22Rv1 (cell line): ENCODE data around the gene PXYLP1.

ENCODE experiments used
- ZFX ChIP-seq: fragments of 450-650 bp; IDR thresholded peaks from 2 replicates; pipeline ENCODE4 v1.6.1; 2017; ENCODE audit warnings: antibody characterized with exemption, borderline replicate concordance
- TF ChIP-seq, protein P1 (sequence below): fragments of 450-650 bp; IDR thresholded peaks from 2 replicates; pipeline ENCODE4 v1.5.1; 2017; ENCODE audit warnings: mild to moderate bottlenecking

DNA sequence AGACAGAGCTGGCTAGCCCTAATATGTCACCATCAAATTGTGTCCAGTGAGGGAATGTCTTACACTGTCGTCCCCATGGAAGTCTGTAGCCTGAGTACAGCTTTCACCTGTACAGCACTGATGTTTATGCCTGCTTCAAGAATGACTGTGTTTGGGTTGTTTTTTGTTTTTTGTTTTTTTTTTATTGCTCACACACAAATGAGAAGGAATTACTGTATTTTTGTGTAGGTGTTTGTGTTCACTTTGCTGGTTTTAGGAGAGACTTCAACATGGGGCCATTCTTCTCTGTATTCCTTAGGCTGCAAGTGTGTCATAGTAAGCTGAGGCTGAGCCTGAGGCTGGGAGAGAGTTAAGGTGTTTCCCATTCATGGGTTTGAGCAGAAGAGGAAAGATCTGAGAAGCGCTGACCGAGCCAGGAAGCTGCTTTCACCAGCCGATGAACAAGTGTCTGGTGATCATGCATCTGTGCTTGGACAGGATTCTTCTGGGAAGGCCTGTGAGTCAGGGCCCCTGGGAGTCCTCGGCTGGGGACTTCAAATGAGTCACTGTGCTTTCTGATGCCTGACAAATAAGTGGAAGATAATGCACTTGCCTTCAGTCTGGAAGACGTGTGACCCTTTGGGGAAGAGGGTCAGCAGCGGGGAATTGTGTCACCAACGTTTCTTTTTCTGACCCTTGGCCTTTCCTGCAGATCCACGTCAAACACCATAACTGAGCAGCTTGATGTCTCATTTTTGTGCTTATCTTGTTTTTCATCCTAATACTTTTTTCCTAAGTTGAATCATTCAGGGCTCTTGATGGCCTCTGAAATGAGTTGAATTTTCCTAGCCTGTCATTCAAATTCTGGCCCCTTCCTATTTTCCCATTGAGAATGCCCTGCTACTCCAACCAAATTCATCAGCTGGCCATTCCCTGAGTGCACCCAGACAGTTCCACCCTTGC is 100.0 kb downstream of the PXYLP1 start:
- TF ChIP-seq, protein P1, sequence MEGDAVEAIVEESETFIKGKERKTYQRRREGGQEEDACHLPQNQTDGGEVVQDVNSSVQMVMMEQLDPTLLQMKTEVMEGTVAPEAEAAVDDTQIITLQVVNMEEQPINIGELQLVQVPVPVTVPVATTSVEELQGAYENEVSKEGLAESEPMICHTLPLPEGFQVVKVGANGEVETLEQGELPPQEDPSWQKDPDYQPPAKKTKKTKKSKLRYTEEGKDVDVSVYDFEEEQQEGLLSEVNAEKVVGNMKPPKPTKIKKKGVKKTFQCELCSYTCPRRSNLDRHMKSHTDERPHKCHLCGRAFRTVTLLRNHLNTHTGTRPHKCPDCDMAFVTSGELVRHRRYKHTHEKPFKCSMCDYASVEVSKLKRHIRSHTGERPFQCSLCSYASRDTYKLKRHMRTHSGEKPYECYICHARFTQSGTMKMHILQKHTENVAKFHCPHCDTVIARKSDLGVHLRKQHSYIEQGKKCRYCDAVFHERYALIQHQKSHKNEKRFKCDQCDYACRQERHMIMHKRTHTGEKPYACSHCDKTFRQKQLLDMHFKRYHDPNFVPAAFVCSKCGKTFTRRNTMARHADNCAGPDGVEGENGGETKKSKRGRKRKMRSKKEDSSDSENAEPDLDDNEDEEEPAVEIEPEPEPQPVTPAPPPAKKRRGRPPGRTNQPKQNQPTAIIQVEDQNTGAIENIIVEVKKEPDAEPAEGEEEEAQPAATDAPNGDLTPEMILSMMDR = no peak
- no peak for TF ChIP-seq ZFX
